Neural cell (in vitro differentiated cells): ENCODE measurements around the gene DHH.

ENCODE experiments used
- POLR2AphosphoS5 ChIP-seq: IDR thresholded peaks from 2 replicates; pipeline ENCODE4 v1.6.1; 2012
- TF ChIP-seq, protein P1 (sequence below): fragments of 450-650 bp; IDR thresholded peaks from 2 replicates; pipeline ENCODE4 v1.5.1; 2014; ENCODE audit warnings: antibody characterized with exemption, mild to moderate bottlenecking, moderate library complexity; ENCODE audit not compliant: poor library complexity, severe bottlenecking
- TF ChIP-seq, protein P2 (sequence below): IDR thresholded peaks from 2 replicates; pipeline ENCODE4 v1.6.1; 2012; ENCODE audit warnings: borderline replicate concordance

DNA sequence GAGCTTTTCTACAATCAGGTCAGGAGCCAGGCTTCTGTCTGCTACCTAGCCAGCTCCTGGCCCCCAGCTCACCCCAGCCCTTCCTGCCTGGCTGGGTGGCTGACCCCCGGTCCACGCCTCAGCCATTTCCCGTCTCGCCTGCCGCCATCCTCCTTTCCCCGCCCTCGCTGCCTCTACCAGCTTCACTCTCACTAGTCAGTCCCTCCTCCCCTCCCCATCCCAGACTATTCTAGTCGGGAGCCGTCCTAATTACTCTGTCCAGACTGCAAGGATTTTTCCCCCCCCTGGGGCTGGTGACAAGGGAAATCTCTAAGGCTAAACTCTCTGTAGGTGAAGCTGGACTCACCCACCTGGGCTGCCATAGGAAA lies 825 bp downstream of the DHH start:
- TF ChIP-seq, protein P1, sequence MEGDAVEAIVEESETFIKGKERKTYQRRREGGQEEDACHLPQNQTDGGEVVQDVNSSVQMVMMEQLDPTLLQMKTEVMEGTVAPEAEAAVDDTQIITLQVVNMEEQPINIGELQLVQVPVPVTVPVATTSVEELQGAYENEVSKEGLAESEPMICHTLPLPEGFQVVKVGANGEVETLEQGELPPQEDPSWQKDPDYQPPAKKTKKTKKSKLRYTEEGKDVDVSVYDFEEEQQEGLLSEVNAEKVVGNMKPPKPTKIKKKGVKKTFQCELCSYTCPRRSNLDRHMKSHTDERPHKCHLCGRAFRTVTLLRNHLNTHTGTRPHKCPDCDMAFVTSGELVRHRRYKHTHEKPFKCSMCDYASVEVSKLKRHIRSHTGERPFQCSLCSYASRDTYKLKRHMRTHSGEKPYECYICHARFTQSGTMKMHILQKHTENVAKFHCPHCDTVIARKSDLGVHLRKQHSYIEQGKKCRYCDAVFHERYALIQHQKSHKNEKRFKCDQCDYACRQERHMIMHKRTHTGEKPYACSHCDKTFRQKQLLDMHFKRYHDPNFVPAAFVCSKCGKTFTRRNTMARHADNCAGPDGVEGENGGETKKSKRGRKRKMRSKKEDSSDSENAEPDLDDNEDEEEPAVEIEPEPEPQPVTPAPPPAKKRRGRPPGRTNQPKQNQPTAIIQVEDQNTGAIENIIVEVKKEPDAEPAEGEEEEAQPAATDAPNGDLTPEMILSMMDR: no peak
- TF ChIP-seq POLR2AphosphoS5: no peak
- TF ChIP-seq, protein P2, sequence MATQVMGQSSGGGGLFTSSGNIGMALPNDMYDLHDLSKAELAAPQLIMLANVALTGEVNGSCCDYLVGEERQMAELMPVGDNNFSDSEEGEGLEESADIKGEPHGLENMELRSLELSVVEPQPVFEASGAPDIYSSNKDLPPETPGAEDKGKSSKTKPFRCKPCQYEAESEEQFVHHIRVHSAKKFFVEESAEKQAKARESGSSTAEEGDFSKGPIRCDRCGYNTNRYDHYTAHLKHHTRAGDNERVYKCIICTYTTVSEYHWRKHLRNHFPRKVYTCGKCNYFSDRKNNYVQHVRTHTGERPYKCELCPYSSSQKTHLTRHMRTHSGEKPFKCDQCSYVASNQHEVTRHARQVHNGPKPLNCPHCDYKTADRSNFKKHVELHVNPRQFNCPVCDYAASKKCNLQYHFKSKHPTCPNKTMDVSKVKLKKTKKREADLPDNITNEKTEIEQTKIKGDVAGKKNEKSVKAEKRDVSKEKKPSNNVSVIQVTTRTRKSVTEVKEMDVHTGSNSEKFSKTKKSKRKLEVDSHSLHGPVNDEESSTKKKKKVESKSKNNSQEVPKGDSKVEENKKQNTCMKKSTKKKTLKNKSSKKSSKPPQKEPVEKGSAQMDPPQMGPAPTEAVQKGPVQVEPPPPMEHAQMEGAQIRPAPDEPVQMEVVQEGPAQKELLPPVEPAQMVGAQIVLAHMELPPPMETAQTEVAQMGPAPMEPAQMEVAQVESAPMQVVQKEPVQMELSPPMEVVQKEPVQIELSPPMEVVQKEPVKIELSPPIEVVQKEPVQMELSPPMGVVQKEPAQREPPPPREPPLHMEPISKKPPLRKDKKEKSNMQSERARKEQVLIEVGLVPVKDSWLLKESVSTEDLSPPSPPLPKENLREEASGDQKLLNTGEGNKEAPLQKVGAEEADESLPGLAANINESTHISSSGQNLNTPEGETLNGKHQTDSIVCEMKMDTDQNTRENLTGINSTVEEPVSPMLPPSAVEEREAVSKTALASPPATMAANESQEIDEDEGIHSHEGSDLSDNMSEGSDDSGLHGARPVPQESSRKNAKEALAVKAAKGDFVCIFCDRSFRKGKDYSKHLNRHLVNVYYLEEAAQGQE: no peak
